Right atrium auricular region (tissue), 2 donors: Measurements from ENCODE around the gene CAB39. TPM values are rescaled to one million over a fixed set of nuclear protein-coding genes. Genes with fewer than 3 reads are reported as not detected.

ENCODE experiments used
- DNase-seq: peaks from one replicate; pipeline ENCODE4 v3.0.0-alpha.2; 2019; ENCODE audit warnings: low spot score
- H3K27ac ChIP-seq, 2 donors: fragments of 200-600 bp; sonication (generic); 1 replicate in 1 of 2; 2 replicates in 1 of 2; pipeline ENCODE4 v1.5.1; 2016 to 2019
- H3K27me3 ChIP-seq, 2 donors: fragments of 200-600 bp; sonication (generic); one replicate each; pipeline versions ENCODE4 v1.5.1 to v1.6.0; 2017 to 2019
- H3K36me3 ChIP-seq: fragments of 200-600 bp; sonication (generic); one replicate; pipeline ENCODE4 v1.5.1; 2016
- H3K4me1 ChIP-seq, 2 donors: fragments of 200-600 bp; sonication (generic); one replicate each; pipeline versions ENCODE4 v1.5.1 to v1.6.0; 2017 to 2019
- H3K4me3 ChIP-seq, 2 donors: fragments of 200-600 bp; sonication (generic); 1 replicate in 1 of 2; 2 replicates in 1 of 2; pipeline ENCODE4 v1.5.1; 2017 to 2019; ENCODE audit warnings: mild to moderate bottlenecking in 1 of 2, moderate library complexity in 1 of 2
- H3K9me3 ChIP-seq, 2 donors: fragments of 200-600 bp; sonication (generic); one replicate each; pipeline ENCODE4 v1.5.1; 2019
- total RNA-seq, 2 donors: library from RNA; depleted of rRNA; stranded (reverse); fragments of >200 nt; gene quantifications; one replicate each; pipeline ENCODE4 v1.1.0, GENCODE V29; 2016
- TF ChIP-seq, protein P1 (sequence below), 2 donors: fragments of 200-600 bp; sonication (generic); IDR thresholded peaks; one replicate each; pipeline ENCODE4 v1.5.1; 2019; ENCODE audit warnings: antibody characterized with exemption in 2 of 2

CAB39 gene
- total RNA-seq, 2 donors from 2014 or later: 66.1 to 81.5 TPM

DNA sequence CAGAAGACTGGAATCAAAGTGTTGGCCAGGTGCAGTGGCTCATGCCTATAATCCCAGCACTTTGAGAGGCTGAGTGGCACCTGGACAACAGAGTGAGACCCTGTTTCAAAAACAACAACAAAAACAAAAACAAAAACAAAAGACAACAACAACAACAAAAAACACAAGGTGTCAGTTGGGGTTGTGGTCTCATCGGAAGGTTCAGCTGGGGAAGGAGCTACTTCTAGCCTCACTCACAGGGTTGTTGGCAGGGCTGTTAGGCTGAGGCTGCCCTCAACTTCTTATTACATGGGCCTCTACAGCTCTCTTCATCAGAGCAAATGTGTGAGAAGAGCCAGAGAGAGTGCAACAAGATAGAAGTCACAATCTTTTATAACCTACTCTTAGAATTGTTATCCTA is 34.6 kb upstream of the CAB39 start:
- Histone ChIP-seq H3K27ac (no peak overlapping the region), H3K36me3 (no peaks in the 10 kb centered on the region)
- DNase-seq: no peak

GRCh38 chr2:230678451-230678850 is 34.2 kb upstream of the CAB39 start:
- Histone ChIP-seq H3K36me3 (no peaks in the 10 kb centered on the region), H3K27ac (no peak overlapping the region), H3K4me3 (no peak overlapping the region), H3K4me1 (peaks cover 0 to 13% of the 10 kb centered on the region in 2 donors), H3K9me3 (peaks cover 0 to 7% of the 10 kb centered on the region in 2 donors), H3K27me3 (no peaks in the 10 kb centered on the region)
- DNase-seq: no peak
- TF ChIP-seq, protein P1, sequence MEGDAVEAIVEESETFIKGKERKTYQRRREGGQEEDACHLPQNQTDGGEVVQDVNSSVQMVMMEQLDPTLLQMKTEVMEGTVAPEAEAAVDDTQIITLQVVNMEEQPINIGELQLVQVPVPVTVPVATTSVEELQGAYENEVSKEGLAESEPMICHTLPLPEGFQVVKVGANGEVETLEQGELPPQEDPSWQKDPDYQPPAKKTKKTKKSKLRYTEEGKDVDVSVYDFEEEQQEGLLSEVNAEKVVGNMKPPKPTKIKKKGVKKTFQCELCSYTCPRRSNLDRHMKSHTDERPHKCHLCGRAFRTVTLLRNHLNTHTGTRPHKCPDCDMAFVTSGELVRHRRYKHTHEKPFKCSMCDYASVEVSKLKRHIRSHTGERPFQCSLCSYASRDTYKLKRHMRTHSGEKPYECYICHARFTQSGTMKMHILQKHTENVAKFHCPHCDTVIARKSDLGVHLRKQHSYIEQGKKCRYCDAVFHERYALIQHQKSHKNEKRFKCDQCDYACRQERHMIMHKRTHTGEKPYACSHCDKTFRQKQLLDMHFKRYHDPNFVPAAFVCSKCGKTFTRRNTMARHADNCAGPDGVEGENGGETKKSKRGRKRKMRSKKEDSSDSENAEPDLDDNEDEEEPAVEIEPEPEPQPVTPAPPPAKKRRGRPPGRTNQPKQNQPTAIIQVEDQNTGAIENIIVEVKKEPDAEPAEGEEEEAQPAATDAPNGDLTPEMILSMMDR (IDR thresholded peaks at IDR 0.05): no peak

More for the DNA sequence above, 34.6 kb upstream of the CAB39 start:
- Histone ChIP-seq H3K4me1 (peaks cover 0 to 13% of the 10 kb centered on the region in 2 donors), H3K4me3 (no peak overlapping the region), H3K27me3 (no peaks in the 10 kb centered on the region), H3K9me3 (peaks cover 0 to 7% of the 10 kb centered on the region in 2 donors)
- TF ChIP-seq, protein P1 (IDR thresholded peaks at IDR 0.05): no peak

DNA sequence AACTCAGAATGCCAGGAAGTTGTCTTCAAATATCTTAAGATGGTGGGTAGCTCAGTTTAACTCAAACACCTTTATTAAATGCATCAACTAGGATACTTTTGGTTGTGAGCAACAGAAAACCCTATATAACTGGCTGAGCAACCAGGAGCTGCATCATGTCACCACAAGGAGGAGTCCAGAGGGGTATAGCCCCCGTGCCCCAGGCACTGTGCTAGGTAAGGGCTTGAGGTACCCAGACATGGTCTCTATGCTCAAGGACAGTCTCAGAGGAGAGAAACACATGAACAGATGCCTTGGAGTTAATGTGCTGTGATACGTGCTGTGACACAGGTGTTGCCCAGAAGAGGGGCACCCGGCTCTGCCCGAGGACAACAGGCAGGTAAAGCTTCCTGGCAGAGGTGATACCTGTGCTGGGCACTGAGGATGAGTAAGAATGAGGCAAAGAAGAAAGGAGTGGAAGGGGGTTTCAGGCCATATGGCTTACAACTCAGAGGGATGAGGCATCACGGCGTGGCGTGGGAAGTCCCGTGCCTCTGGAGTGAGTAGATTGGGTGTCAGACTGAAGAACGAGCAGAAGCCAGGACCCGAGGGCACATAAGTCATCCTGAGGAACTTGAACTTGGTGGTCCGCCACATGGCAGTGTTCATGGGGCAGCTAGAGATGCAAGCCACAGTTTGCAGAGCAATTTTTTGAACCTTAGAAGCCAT is 32.0 kb upstream of the CAB39 start:
- H3K27me3 ChIP-seq: no peaks in the 10 kb centered on the region
- H3K36me3 ChIP-seq: no peaks in the 10 kb centered on the region
- no peak overlapping the region for H3K27ac ChIP-seq
- TF ChIP-seq, protein P1 (IDR thresholded peaks at IDR 0.05): no peak
- no peak overlapping the region for H3K4me3 ChIP-seq
- H3K9me3 ChIP-seq: peaks cover 0 to 7% of the 10 kb centered on the region in 2 donors
- H3K4me1 ChIP-seq: peaks cover 0 to 13% of the 10 kb centered on the region in 2 donors
- no peak for DNase-seq

DNA sequence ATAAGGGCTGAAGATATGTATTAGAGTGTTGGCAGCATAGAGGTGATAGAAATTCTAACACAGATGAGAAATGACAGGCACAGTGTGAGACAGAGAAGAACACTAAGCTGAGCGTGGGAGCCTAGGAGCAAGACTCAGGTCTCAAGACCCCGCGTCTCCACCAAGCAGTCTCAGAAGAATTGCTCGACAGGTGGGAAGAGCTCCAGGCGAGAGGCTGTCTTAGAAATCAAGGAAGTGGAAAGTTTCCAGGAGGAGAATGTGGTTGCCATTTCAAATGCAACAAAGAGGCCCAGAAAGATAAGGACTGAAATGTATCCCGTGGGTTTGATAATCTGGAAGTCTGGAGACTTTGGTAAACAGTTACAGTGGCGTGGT is 31.5 kb upstream of the CAB39 start:
- Histone ChIP-seq H3K36me3 (no peaks in the 10 kb centered on the region), H3K27ac (no peak overlapping the region), H3K9me3 (peaks cover 0 to 7% of the 10 kb centered on the region in 2 donors), H3K4me1 (peaks cover 0 to 13% of the 10 kb centered on the region in 2 donors), H3K4me3 (no peak overlapping the region), H3K27me3 (no peaks in the 10 kb centered on the region)
- TF ChIP-seq, protein P1 (IDR thresholded peaks at IDR 0.05): no peak
- DNase-seq: no peak

- no peak overlapping the region for H3K4me3 ChIP-seq
- H3K27me3 ChIP-seq: no peaks in the 10 kb centered on the region
- H3K36me3 ChIP-seq: no peaks in the 10 kb centered on the region
- H3K4me1 ChIP-seq: peaks cover 0 to 13% of the 10 kb centered on the region in 2 donors
- TF ChIP-seq, protein P1 (IDR thresholded peaks at IDR 0.05): no peak
- H3K9me3 ChIP-seq: peaks cover 0 to 7% of the 10 kb centered on the region in 2 donors
- no peak overlapping the region for H3K27ac ChIP-seq
- DNase-seq: no peak
Observed at GRCh38 chr2:230682546-230682945, 30.1 kb upstream of the CAB39 start.
